Calu3 (cell line): ENCODE data around the gene FKBP15. TPM values are rescaled to one million over a fixed set of nuclear protein-coding genes. Genes with fewer than 3 reads are reported as not detected.

Experiments
- BruUV-seq: library from RNA; stranded (reverse); fragments of 400-500 nt; replicated peaks from 2 replicates; lab custom pipeline; 2021; lab: Mats Ljungman, UMichigan
- CTCF ChIA-PET: fragments of 300-600 bp; sonication (Branson Sonifier 250); formaldehyde crosslinking; loops from one replicate; lab custom pipeline; 2022; ENCODE audit warnings: antibody characterized with exemption; lab: Charles Lee
- DNase-seq: peaks from one replicate; pipeline ENCODE4 v3.0.0; 2022
- H3K27ac Mint-ChIP-seq: one replicate; pipeline ENCODE4 v1.8.0; 2022; ENCODE audit warnings: mixed read lengths; ENCODE audit not compliant: unreplicated experiment
- H3K27me3 Mint-ChIP-seq: one replicate; pipeline ENCODE4 v1.8.0; 2022; ENCODE audit warnings: mixed read lengths; ENCODE audit not compliant: unreplicated experiment
- H3K36me3 Mint-ChIP-seq: one replicate; pipeline ENCODE4 v1.8.0; 2022; ENCODE audit warnings: mild to moderate bottlenecking, moderate library complexity, mixed read lengths; ENCODE audit not compliant: insufficient read depth, unreplicated experiment
- H3K4me1 Mint-ChIP-seq: one replicate; pipeline ENCODE4 v1.8.0; 2022; ENCODE audit warnings: mild to moderate bottlenecking, low read depth, mixed read lengths; ENCODE audit not compliant: unreplicated experiment
- H3K4me3 Mint-ChIP-seq: one replicate; pipeline ENCODE4 v1.8.0; 2022; ENCODE audit warnings: mild to moderate bottlenecking, low read depth, moderate library complexity, mixed read lengths; ENCODE audit not compliant: unreplicated experiment
- H3K9me3 Mint-ChIP-seq: one replicate; pipeline ENCODE4 v1.8.0; 2022; ENCODE audit warnings: low read depth, mixed read lengths; ENCODE audit not compliant: unreplicated experiment
- intact Hi-C: fragments of 100-400 bp; cut with micrococcal nuclease; formaldehyde crosslinking; loops from one replicate; pipeline ENCODE4 v1.10.0; 2022; ENCODE audit not compliant: unreplicated experiment
- total RNA-seq: library from RNA; stranded (reverse); gene quantifications from 2 replicates; pipeline ENCODE4 v1.2.3, GENCODE V29; 2022
- TF ChIP-seq, protein P1 (sequence below): fragments of 200-600 bp; IDR thresholded peaks from one replicate; pipeline ENCODE4 v1.8.0; 2022; ENCODE audit warnings: antibody characterized with exemption; ENCODE audit not compliant: unreplicated experiment

The FKBP15 gene
- total RNA-seq, 1 experiment from 2014 or later, result 19.2 TPM

- no peak for DNase-seq
- peak overlapping the region; percentile 92 for H3K4me3 Mint-ChIP-seq
- no peaks in the 10 kb centered on the region for H3K27me3 Mint-ChIP-seq
- H3K9me3 Mint-ChIP-seq, result no peaks in the 10 kb centered on the region
- peak overlapping the region; percentile 90 for H3K27ac Mint-ChIP-seq
- TF ChIP-seq, protein P1, sequence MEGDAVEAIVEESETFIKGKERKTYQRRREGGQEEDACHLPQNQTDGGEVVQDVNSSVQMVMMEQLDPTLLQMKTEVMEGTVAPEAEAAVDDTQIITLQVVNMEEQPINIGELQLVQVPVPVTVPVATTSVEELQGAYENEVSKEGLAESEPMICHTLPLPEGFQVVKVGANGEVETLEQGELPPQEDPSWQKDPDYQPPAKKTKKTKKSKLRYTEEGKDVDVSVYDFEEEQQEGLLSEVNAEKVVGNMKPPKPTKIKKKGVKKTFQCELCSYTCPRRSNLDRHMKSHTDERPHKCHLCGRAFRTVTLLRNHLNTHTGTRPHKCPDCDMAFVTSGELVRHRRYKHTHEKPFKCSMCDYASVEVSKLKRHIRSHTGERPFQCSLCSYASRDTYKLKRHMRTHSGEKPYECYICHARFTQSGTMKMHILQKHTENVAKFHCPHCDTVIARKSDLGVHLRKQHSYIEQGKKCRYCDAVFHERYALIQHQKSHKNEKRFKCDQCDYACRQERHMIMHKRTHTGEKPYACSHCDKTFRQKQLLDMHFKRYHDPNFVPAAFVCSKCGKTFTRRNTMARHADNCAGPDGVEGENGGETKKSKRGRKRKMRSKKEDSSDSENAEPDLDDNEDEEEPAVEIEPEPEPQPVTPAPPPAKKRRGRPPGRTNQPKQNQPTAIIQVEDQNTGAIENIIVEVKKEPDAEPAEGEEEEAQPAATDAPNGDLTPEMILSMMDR, result no peak
- H3K36me3 Mint-ChIP-seq, result peaks cover 25% of the 10 kb centered on the region
- CTCF ChIA-PET, result interaction anchor here (0.6 to 0.7 kb wide), 2 partner anchors 20 to 34 kb away, joined by 3 to 5 read pairs; no protein-coding TSS in a partner anchor
- BruUV-seq, result no TSS peak
- peaks cover 16% of the 10 kb centered on the region for H3K4me1 Mint-ChIP-seq
- intact Hi-C loops, result no loop called here
These were observed 1.4 kb upstream of the FKBP15 start for GRCh38 chr9:113222482-113222841.

DNA sequence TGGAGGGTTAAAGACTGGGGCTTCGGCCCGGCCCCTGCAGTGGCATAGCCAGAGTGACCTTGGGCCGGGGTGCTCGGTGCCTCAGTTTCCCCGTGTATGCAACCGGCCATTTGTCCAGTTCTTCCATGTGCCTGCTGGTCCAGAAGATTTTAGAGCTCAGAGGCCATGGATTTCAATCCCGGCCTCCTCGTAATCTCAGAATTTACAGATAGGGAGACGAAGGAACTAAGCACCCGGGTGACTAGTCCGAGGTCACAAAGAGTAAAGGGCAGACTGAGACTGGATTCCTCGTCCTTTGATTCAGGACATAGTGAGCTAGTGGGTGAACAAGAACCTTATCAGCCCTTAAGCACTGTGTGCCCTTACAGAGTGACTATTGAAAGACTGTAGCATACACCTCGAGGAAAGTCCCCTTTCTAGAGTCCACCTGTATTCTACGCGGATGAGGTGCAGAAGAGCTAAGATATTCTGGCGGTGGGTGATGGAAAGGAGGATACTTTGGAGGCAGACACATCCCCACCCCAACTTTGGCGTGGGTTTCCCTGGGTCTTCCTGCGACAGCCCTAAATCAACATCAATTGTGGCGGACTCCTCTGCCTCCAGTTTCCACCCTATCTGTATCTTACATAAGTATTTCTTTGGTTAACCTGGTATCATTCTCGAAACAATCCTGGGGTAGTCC lies 864 bp upstream of the FKBP15 start:
- Mint-ChIP-seq H3K27me3 (no peaks in the 10 kb centered on the region), H3K4me1 (peaks cover 16% of the 10 kb centered on the region), H3K36me3 (peaks cover 25% of the 10 kb centered on the region), H3K4me3 (peak overlapping the region; percentile 92), H3K9me3 (no peaks in the 10 kb centered on the region), H3K27ac (peak overlapping the region; percentile 90)
- intact Hi-C loops, result no loop called here
- DNase-seq, result no peak
- BruUV-seq, result TSS peak; percentile 70
- TF ChIP-seq, protein P1, result no peak
- CTCF ChIA-PET, result interaction anchor here (0.6 to 1.0 kb wide), 2 partner anchors 34 to 304 kb away, joined by 3 to 5 read pairs; no protein-coding TSS in a partner anchor

GRCh38 chr9:113220467-113221002 lies 542 bp downstream of the FKBP15 start:
- intact Hi-C loops, result no loop called here
- Mint-ChIP-seq H3K4me3 (peak overlapping the region; percentile 92), H3K27me3 (no peaks in the 10 kb centered on the region), H3K36me3 (peaks cover 25% of the 10 kb centered on the region), H3K27ac (peak overlapping the region; percentile 90), H3K9me3 (no peaks in the 10 kb centered on the region), H3K4me1 (peaks cover 16% of the 10 kb centered on the region)
- TF ChIP-seq, protein P1, result no peak
- DNase-seq, result no peak
- BruUV-seq, result TSS peak; percentile 63
- CTCF ChIA-PET, result interaction anchor here (1.0 to 1.6 kb wide), 2 partner anchors 55 to 437 kb away, joined by 3 read pairs; partner anchors contain the start of genes CDC26 and PRPF4

DNA sequence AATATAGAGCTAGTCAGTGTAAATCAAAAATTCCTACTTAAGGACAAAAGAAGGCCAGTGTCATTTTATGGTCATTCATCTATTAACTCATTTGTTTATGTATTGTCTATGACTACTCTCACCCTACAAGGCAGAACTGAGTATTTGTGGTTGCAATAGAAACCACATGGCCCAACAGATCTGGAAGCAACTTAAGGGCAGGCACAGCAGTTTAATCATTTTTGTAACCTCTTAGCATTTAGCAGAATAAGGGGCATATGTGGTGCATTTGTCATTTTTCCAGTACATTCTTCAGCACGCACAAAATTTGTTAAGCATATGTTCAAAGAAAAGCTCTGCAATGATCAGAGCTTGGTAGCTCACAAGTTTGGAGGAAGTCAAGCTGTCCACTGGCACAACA lies 1.1 kb downstream of the FKBP15 start:
- no peaks in the 10 kb centered on the region for H3K27me3 Mint-ChIP-seq
- no peaks in the 10 kb centered on the region for H3K9me3 Mint-ChIP-seq
- TF ChIP-seq, protein P1, result no peak
- DNase-seq, result no peak
- peak overlapping the region; percentile 92 for H3K4me3 Mint-ChIP-seq
- peaks cover 21% of the 10 kb centered on the region for H3K4me1 Mint-ChIP-seq
- CTCF ChIA-PET, result interaction anchor here (1.6 kb wide), 1 partner anchor 55 kb away, joined by 3 read pairs; the partner anchor contains the start of genes CDC26 and PRPF4
- no peak overlapping the region for H3K27ac Mint-ChIP-seq
- BruUV-seq, result no TSS peak
- intact Hi-C loops, result no loop called here
- peaks cover 25% of the 10 kb centered on the region for H3K36me3 Mint-ChIP-seq
